WERI-Rb-1 (cell line): ENCODE results near the gene SMCO4.

ENCODE experiments used
- DNase-seq: peaks from one replicate; pipeline ENCODE4 v3.0.0-alpha.2; 2020
- H3K27ac ChIP-seq: fragments of 250-450 bp; sonication (Bioruptor Pico); 2 replicates; pipeline ENCODE4 v1.5.1; 2020; ENCODE audit warnings: mild to moderate bottlenecking, moderate library complexity
- H3K27me3 ChIP-seq: fragments of 250-450 bp; sonication (Bioruptor Pico); 2 replicates; pipeline ENCODE4 v1.5.1; 2021; ENCODE audit warnings: mild to moderate bottlenecking, low read depth, moderate library complexity; ENCODE audit not compliant: insufficient read depth, severe bottlenecking
- H3K36me3 ChIP-seq: fragments of 250-450 bp; sonication (Bioruptor Pico); 2 replicates; pipeline ENCODE4 v1.5.1; 2020; ENCODE audit warnings: mild to moderate bottlenecking, moderate library complexity
- H3K4me3 ChIP-seq: 2 replicates; pipeline ENCODE4 v1.5.1; 2011; ENCODE audit warnings: low read depth, mild to moderate bottlenecking, control low read depth, low read length
- H3K9me3 ChIP-seq: fragments of 250-450 bp; sonication (Bioruptor Pico); 2 replicates; pipeline ENCODE4 v1.5.1; 2021; ENCODE audit warnings: mild to moderate bottlenecking, moderate library complexity; ENCODE audit not compliant: severe bottlenecking
- CTCF ChIP-seq: IDR thresholded peaks from 2 replicates; pipeline ENCODE4 v1.5.1; 2011; ENCODE audit warnings: low read depth, mild to moderate bottlenecking, control low read depth, inconsistent platforms, low read length

The SMCO4 gene

GRCh38 chr11:93528757-93529645, 14.2 kb downstream of the SMCO4 start:
- Histone ChIP-seq H3K27me3 (no peaks in the 10 kb centered on the region), H3K9me3 (no peaks in the 10 kb centered on the region), H3K27ac (no peak overlapping the region), H3K36me3 (no peaks in the 10 kb centered on the region), H3K4me3 (no peak overlapping the region)
- no peak for TF ChIP-seq CTCF
- no peak for DNase-seq

- no peaks in the 10 kb centered on the region for H3K9me3 ChIP-seq
- no peaks in the 10 kb centered on the region; the same call in 1 of the 2 replicates for H3K36me3 ChIP-seq
- no peak overlapping the region for H3K27ac ChIP-seq
- H3K4me3 ChIP-seq = no peak overlapping the region
- no peaks in the 10 kb centered on the region for H3K27me3 ChIP-seq
- DNase-seq = peak; percentile 19
- TF ChIP-seq CTCF = no peak
Measured at GRCh38 chr11:93528252-93528651, 14.9 kb downstream of the SMCO4 start.

GRCh38 chr11:93526641-93527583, 16.3 kb downstream of the SMCO4 start:
- TF ChIP-seq CTCF = no peak
- Histone ChIP-seq H3K27me3 (no peaks in the 10 kb centered on the region), H3K9me3 (no peaks in the 10 kb centered on the region), H3K36me3 (no peaks in the 10 kb centered on the region; the same call in 1 of the 2 replicates), H3K27ac (no peak overlapping the region), H3K4me3 (no peak overlapping the region)
- DNase-seq = no peak

- Histone ChIP-seq H3K27me3 (no peaks in the 10 kb centered on the region), H3K36me3 (no peaks in the 10 kb centered on the region; the same call in 1 of the 2 replicates), H3K27ac (no peak overlapping the region), H3K9me3 (no peaks in the 10 kb centered on the region), H3K4me3 (no peak overlapping the region)
- DNase-seq = no peak
- TF ChIP-seq CTCF = no peak
Measured at GRCh38 chr11:93526346-93526633, 16.9 kb downstream of the SMCO4 start.

GRCh38 chr11:93525601-93526345, 17.4 kb downstream of the SMCO4 start:
- DNase-seq = no peak
- H3K4me3 ChIP-seq = no peak overlapping the region
- no peak overlapping the region for H3K27ac ChIP-seq
- no peaks in the 10 kb centered on the region for H3K27me3 ChIP-seq
- no peaks in the 10 kb centered on the region for H3K9me3 ChIP-seq
- TF ChIP-seq CTCF = no peak
- H3K36me3 ChIP-seq = no peaks in the 10 kb centered on the region; the same call in 1 of the 2 replicates
